Measurements from ENCODE around the gene FARS2. TPM values are rescaled to one million over a fixed set of nuclear protein-coding genes. Genes with fewer than 3 reads are reported as not detected.
"Not testable (repeated sequence)": the region's sequence is repeated elsewhere in the genome, so short reads cannot be mapped to it uniquely, and the experiment has no call there.

The FARS2 gene
- total RNA-seq, 4 donors from 2014 or later: 8.3 to 18.5 (median 13.0) TPM

DNA sequence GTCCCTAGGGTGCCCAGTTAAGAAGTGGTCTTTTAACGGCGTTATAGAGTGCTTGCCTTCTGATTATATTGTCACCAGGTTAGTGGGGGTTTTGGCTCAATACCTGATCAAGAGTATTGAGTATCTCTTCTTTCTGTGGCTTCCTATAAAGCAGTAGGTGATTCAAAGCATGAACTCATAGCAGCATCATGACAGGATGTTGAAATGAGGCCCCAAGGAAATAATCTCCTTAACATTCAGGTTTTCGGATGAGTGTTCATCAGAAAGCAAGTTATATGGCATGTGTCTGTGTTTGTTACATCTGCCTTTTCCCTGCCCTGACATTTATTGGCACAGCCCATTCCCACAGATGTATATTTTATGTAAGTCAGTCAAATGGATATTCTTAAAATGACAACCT lies 301.0 kb downstream of the FARS2 start:
- Histone ChIP-seq H3K4me3 (no peak overlapping the region), H3K27me3 (peaks cover 0 to 16% (median 0%) of the 10 kb centered on the region in 4 donors), H3K4me1 (peaks cover 2 to 34% (median 6%) of the 10 kb centered on the region in 3 donors), H3K9me3 (no peaks in the 10 kb centered on the region), H3K27ac (no peak overlapping the region), H3K36me3 (no peaks in the 10 kb centered on the region)
- WGBS, 2 donors: 77 to 90% methylated on average over 3 of the region's 3 CpGs
- no peak for DNase-seq
- TF ChIP-seq POLR2A (IDR thresholded peaks at IDR 0.05): no peak
- TF ChIP-seq, protein P1, sequence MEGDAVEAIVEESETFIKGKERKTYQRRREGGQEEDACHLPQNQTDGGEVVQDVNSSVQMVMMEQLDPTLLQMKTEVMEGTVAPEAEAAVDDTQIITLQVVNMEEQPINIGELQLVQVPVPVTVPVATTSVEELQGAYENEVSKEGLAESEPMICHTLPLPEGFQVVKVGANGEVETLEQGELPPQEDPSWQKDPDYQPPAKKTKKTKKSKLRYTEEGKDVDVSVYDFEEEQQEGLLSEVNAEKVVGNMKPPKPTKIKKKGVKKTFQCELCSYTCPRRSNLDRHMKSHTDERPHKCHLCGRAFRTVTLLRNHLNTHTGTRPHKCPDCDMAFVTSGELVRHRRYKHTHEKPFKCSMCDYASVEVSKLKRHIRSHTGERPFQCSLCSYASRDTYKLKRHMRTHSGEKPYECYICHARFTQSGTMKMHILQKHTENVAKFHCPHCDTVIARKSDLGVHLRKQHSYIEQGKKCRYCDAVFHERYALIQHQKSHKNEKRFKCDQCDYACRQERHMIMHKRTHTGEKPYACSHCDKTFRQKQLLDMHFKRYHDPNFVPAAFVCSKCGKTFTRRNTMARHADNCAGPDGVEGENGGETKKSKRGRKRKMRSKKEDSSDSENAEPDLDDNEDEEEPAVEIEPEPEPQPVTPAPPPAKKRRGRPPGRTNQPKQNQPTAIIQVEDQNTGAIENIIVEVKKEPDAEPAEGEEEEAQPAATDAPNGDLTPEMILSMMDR (IDR thresholded peaks at IDR 0.05): no peak
- intact Hi-C loops (cut with DNase I): no loop called here

DNA sequence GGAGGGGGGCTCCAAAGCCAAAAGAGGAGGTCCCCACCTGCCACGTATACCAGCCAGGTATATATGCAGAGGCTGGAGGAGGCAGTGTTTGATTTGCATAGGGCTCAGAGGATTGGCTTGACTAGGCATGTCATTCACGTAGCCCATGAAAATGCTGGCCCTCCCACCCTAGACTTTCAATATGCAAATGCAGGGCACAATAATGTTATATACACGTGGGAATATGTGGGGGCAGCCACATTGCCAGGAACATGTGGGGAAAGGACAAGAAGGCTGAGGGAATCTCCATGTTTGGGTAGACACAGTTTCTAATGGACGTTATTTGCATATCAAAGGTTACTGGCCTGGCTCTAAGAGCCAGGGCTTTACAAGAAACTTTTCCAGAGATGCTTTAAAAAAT lies 301.8 kb downstream of the FARS2 start:
- 87 to 88% methylated on average over 4 of the region's 4 CpGs for WGBS, 2 donors
- Histone ChIP-seq H3K27ac (no peak overlapping the region), H3K36me3 (no peaks in the 10 kb centered on the region), H3K9me3 (no peaks in the 10 kb centered on the region), H3K4me1 (peaks cover 2 to 34% (median 6%) of the 10 kb centered on the region in 3 donors), H3K27me3 (peaks cover 0 to 9% (median 0%) of the 10 kb centered on the region in 4 donors), H3K4me3 (no peak overlapping the region)
- DNase-seq: no peak
- intact Hi-C loops (cut with DNase I): no loop called here
- TF ChIP-seq POLR2A (IDR thresholded peaks at IDR 0.05): no peak
- TF ChIP-seq, protein P1 (IDR thresholded peaks at IDR 0.05): no peak

DNA sequence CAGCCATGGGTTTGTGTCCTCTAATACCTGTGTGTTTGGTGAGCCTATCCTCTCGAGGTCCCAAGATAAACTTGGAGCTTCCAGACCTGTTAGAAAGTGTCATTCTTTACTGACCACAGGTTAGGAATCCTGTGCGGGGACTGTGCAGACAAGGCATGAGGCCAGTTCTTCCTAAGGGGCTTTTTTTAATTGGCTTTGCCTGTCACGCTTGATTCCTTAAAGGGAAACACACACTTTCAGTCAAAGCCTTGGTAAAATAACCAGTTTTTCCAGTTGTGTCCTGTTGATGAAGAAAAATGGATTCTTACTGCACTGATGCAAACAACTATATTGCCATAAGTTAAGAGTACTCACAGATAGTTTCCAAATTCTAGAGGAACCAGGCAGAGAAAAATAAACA lies 303.4 kb downstream of the FARS2 start:
- H3K9me3 ChIP-seq; H3K27me3 ChIP-seq; DNase-seq; H3K27ac ChIP-seq; H3K4me3 ChIP-seq; intact Hi-C loops (cut with DNase I); H3K36me3 ChIP-seq: not testable (repeated sequence)
- 55 to 58% methylated on average over 3 of the region's 3 CpGs for whole genome bisulfite sequencing, 2 donors
- peaks cover 2 to 37% (median 6%) of the 10 kb centered on the region in 3 donors for H3K4me1 ChIP-seq

DNA sequence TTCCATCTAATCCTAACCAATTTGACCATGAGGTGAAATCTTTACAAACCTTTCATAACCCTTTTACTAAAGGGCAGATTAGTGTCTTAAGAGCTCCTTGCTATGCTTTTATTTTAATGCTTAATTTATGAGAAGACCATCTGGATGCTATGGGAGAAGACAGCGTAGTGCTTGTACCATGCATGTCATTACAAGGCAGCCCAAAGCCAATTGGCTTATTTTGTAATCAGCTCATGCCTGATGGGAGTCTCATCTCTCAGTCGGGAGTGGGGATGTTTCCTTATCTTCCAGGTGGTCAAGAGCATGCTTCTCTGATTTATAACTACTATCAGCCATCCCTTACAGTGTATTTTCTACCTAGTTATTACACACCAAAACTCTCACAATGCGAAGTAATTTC lies 304.7 kb downstream of the FARS2 start:
- intact Hi-C loops (cut with DNase I): no loop called here
- no peaks in the 10 kb centered on the region for H3K36me3 ChIP-seq
- no peaks in the 10 kb centered on the region for H3K9me3 ChIP-seq
- TF ChIP-seq, protein P1 (IDR thresholded peaks at IDR 0.05): no peak
- TF ChIP-seq POLR2A (IDR thresholded peaks at IDR 0.05): no peak
- DNase-seq: no peak
- H3K4me3 ChIP-seq: no peak overlapping the region
- WGBS, 2 donors: 88 to 92% methylated on average over 3 of the region's 3 CpGs
- H3K27me3 ChIP-seq: no peaks in the 10 kb centered on the region
- H3K27ac ChIP-seq: peak overlapping the region in 2 of 4 donors; percentile 26 to 47
- H3K4me1 ChIP-seq: peaks cover 2 to 37% (median 6%) of the 10 kb centered on the region in 3 donors

- H3K27ac ChIP-seq: peak overlapping the region in 1 of 4 donors; percentile 14
- no peak for TF ChIP-seq POLR2A (IDR thresholded peaks at IDR 0.05)
- TF ChIP-seq, protein P1 (IDR thresholded peaks at IDR 0.05): no peak
- no peaks in the 10 kb centered on the region for H3K36me3 ChIP-seq
- H3K27me3 ChIP-seq: no peaks in the 10 kb centered on the region
- no peak for DNase-seq
- 72 to 81% methylated on average over 4 of the region's 4 CpGs for WGBS, 2 donors
- intact Hi-C loops (cut with DNase I): no loop called here
- no peaks in the 10 kb centered on the region for H3K9me3 ChIP-seq
- no peak overlapping the region for H3K4me3 ChIP-seq
- H3K4me1 ChIP-seq: peaks cover 2 to 37% (median 6%) of the 10 kb centered on the region in 3 donors
Measured at GRCh38 chr6:5566718-5567117, 305.4 kb downstream of the FARS2 start.

- peaks cover 0 to 37% (median 6%) of the 10 kb centered on the region in 3 donors for H3K4me1 ChIP-seq
Measured at GRCh38 chr6:5567352-5567751, 306.0 kb downstream of the FARS2 start.

More at GRCh38 chr6:5567352-5567751, 306.0 kb downstream of the FARS2 start:
- TF ChIP-seq, protein P1 (IDR thresholded peaks at IDR 0.05): no peak
- no peak for TF ChIP-seq POLR2A (IDR thresholded peaks at IDR 0.05)
- Histone ChIP-seq H3K9me3 (no peaks in the 10 kb centered on the region), H3K36me3 (no peaks in the 10 kb centered on the region), H3K4me3 (no peak overlapping the region), H3K27me3 (no peaks in the 10 kb centered on the region), H3K27ac (peak overlapping the region in 1 of 4 donors; percentile 14)
- intact Hi-C loops (cut with DNase I): no loop called here
- DNase-seq: no peak
- 89 to 90% methylated on average over 3 of the region's 3 CpGs for whole genome bisulfite sequencing, 2 donors

All from esophagus squamous epithelium (tissue), 5 donors.